ENCODE results near the gene CEBPZ.

The CEBPZ gene

GRCh38 chr2:37180006-37180639 lies 51.3 kb downstream of the CEBPZ start:
- DNase-seq: no peak

- DNase-seq: no peak
Measured at GRCh38 chr2:37173741-37174140, 57.7 kb downstream of the CEBPZ start.

GRCh38 chr2:37171624-37171950 lies 59.8 kb downstream of the CEBPZ start:
- no peak for DNase-seq

GRCh38 chr2:37168217-37168981 lies 63.0 kb downstream of the CEBPZ start:
- DNase-seq: peak; percentile 32

GRCh38 chr2:37167636-37168180 lies 63.7 kb downstream of the CEBPZ start:
- DNase-seq: no peak

GRCh38 chr2:37164757-37165156 lies 66.6 kb downstream of the CEBPZ start:
- no peak for DNase-seq

- peak; percentile 88 for DNase-seq
Measured at GRCh38 chr2:37156857-37157714, 74.3 kb downstream of the CEBPZ start, which contains the start of gene EIF2AK2. TSS of gene EIF2AK2 (minus strand) at chr2:37156980. CDS start at chr2:37147806, 9,174 bp downstream.

GRCh38 chr2:37156071-37156856 lies 75.1 kb downstream of the CEBPZ start:
- peak; percentile 55 for DNase-seq

GRCh38 chr2:37154785-37155184 lies 76.6 kb downstream of the CEBPZ start:
- DNase-seq: no peak

- no peak for DNase-seq
Measured at GRCh38 chr2:37153224-37153623, 78.2 kb downstream of the CEBPZ start.

All from activated CD4-positive, alpha-beta T cell treated with anti-CD3 and anti-CD28 coated beads for 48 hours (primary cell).